MM.1S (cell line): ENCODE measurements around the gene RGS7.
"Not testable (repeated sequence)": the region's sequence is repeated elsewhere in the genome, so short reads cannot be mapped to it uniquely, and the experiment has no call there.

ENCODE experiments used
- DNase-seq: peaks from one replicate; pipeline ENCODE4 v3.0.0-alpha.2; 2015
- H2AFZ ChIP-seq: fragments of 300-600 bp; sonication (generic); 2 replicates; pipeline ENCODE4 v1.6.0; 2016; ENCODE audit warnings: antibody characterized with exemption, low read length
- H3F3A ChIP-seq: fragments of 300-600 bp; sonication (generic); 2 replicates; pipeline ENCODE4 v1.6.1; 2016; ENCODE audit warnings: mild to moderate bottlenecking, antibody characterized with exemption, low read length, moderate library complexity, mixed read lengths; ENCODE audit not compliant: insufficient read depth
- H3K27ac ChIP-seq: fragments of 300-600 bp; sonication (generic); 2 replicates; pipeline ENCODE4 v1.5.1; 2016; ENCODE audit warnings: mild to moderate bottlenecking, low read length
- H3K27me3 ChIP-seq: fragments of 300-600 bp; sonication (generic); replicated peaks from 2 replicates; pipeline ENCODE4 v1.6.0; 2016; ENCODE audit warnings: low read length; ENCODE audit not compliant: insufficient read depth
- H3K36me3 ChIP-seq: fragments of 300-600 bp; sonication (generic); replicated peaks from 2 replicates; pipeline ENCODE4 v1.6.1; 2016; ENCODE audit warnings: mild to moderate bottlenecking, low read length, mixed read lengths; ENCODE audit not compliant: insufficient read depth
- H3K4me1 ChIP-seq: fragments of 300-600 bp; sonication (generic); 2 replicates; pipeline ENCODE4 v1.6.1; 2016; ENCODE audit warnings: low read length, mixed read lengths
- H3K4me2 ChIP-seq: fragments of 300-600 bp; sonication (generic); 2 replicates; pipeline ENCODE4 v1.6.0; 2016; ENCODE audit warnings: low read depth, low read length
- H3K4me3 ChIP-seq: fragments of 300-600 bp; sonication (generic); 2 replicates; pipeline ENCODE4 v1.5.1; 2016; ENCODE audit warnings: low read length, mixed read lengths
- H3K79me2 ChIP-seq: fragments of 300-600 bp; sonication (generic); 2 replicates; pipeline ENCODE4 v1.6.1; 2016; ENCODE audit warnings: mixed run types, low read length, mixed read lengths
- H3K9ac ChIP-seq: fragments of 300-600 bp; sonication (generic); 2 replicates; pipeline ENCODE4 v1.6.1; 2016; ENCODE audit warnings: low read length, mixed read lengths
- H3K9me2 ChIP-seq: fragments of 300-600 bp; sonication (generic); replicated peaks from 2 replicates; pipeline ENCODE4 v1.6.1; 2016; ENCODE audit warnings: mild to moderate bottlenecking, low read length, mixed read lengths; ENCODE audit not compliant: insufficient read depth
- H3K9me3 ChIP-seq: fragments of 300-600 bp; sonication (generic); replicated peaks from 2 replicates; pipeline ENCODE4 v1.6.1; 2016; ENCODE audit warnings: mild to moderate bottlenecking, low read length, mixed read lengths; ENCODE audit not compliant: insufficient read depth
- H4K20me1 ChIP-seq: fragments of 300-600 bp; sonication (generic); 2 replicates; pipeline ENCODE4 v1.6.1; 2016; ENCODE audit warnings: mild to moderate bottlenecking, low read length, moderate library complexity, mixed read lengths; ENCODE audit not compliant: insufficient read depth
- EZH2 ChIP-seq: fragments of 300-600 bp; sonication (generic); optimal IDR thresholded peaks from 2 replicates; pipeline ENCODE3; 2017; ENCODE audit warnings: low read depth, mild to moderate bottlenecking, antibody characterized with exemption, low read length, mixed read lengths
- EZH2phosphoT487 ChIP-seq: fragments of 300-600 bp; sonication (generic); IDR thresholded peaks from 2 replicates; pipeline ENCODE4 v1.6.1; 2018; ENCODE audit warnings: antibody characterized with exemption, low read length
- TF ChIP-seq, protein P1 (sequence below): fragments of 300-600 bp; sonication (generic); IDR thresholded peaks from 2 replicates; pipeline ENCODE4 v1.5.1; 2016; ENCODE audit warnings: antibody characterized with exemption, low read length, mixed read lengths

The RGS7 gene

DNA sequence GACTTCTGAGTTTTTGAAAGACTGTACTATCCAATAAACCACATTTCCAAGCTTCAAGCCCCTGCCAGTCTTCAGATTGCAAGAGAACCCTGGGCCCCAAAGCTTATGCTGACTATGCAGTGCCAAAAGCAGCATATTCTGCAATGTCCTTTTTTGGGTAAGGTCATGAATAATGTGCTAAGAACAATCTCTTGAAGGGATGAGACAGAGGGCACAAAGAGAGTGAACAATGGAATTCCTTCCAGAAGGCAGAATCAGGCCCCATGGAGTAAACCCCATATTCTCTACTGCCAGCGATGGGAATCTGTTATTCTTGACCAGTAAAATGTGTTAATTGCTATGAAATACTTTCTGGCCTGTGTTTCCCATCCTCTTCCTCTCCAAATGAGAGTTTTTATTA is 190.4 kb downstream of the RGS7 start:
- Histone ChIP-seq H4K20me1 (no peaks in the 10 kb centered on the region), H3K4me3 (no peak overlapping the region), H3K27me3 (no peaks in the 10 kb centered on the region), H3F3A (no peaks in the 10 kb centered on the region), H3K9me3 (no peaks in the 10 kb centered on the region), H3K9me2 (no peaks in the 10 kb centered on the region), H3K79me2 (no peaks in the 10 kb centered on the region), H3K27ac (no peak overlapping the region), H3K4me1 (no peaks in the 10 kb centered on the region), H2AFZ (no peak overlapping the region), H3K4me2 (no peak overlapping the region), H3K36me3 (no peaks in the 10 kb centered on the region), H3K9ac (no peak overlapping the region)
- DNase-seq = no peak
- no peak for TF ChIP-seq EZH2phosphoT487
- TF ChIP-seq, protein P1, sequence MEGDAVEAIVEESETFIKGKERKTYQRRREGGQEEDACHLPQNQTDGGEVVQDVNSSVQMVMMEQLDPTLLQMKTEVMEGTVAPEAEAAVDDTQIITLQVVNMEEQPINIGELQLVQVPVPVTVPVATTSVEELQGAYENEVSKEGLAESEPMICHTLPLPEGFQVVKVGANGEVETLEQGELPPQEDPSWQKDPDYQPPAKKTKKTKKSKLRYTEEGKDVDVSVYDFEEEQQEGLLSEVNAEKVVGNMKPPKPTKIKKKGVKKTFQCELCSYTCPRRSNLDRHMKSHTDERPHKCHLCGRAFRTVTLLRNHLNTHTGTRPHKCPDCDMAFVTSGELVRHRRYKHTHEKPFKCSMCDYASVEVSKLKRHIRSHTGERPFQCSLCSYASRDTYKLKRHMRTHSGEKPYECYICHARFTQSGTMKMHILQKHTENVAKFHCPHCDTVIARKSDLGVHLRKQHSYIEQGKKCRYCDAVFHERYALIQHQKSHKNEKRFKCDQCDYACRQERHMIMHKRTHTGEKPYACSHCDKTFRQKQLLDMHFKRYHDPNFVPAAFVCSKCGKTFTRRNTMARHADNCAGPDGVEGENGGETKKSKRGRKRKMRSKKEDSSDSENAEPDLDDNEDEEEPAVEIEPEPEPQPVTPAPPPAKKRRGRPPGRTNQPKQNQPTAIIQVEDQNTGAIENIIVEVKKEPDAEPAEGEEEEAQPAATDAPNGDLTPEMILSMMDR = no peak
- TF ChIP-seq EZH2 = no peak

DNA sequence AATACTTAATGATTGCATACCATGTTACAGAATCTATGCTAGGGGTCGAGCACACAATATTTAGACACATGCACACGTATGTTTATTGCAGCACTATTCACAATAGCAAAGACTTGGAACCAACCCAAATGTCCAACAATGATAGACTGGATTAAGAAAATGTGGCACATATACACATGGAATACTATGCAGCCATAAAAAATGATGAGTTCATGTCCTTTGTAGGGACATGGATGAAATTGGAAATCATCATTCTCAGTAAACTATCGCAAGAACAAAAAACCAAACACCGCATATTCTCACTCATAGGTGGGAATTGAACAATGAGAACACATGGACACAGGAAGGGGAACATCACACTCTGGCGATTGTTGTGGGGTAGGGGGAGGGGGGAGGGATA is 191.7 kb downstream of the RGS7 start:
- H3K4me2 ChIP-seq, H3K27me3 ChIP-seq, H3K9me2 ChIP-seq, H3K9me3 ChIP-seq, H4K20me1 ChIP-seq, H3K27ac ChIP-seq, H3K79me2 ChIP-seq, H3K9ac ChIP-seq, H3K4me1 ChIP-seq, H3K4me3 ChIP-seq, DNase-seq, H3F3A ChIP-seq, H3K36me3 ChIP-seq, H2AFZ ChIP-seq: not testable (repeated sequence)

DNA sequence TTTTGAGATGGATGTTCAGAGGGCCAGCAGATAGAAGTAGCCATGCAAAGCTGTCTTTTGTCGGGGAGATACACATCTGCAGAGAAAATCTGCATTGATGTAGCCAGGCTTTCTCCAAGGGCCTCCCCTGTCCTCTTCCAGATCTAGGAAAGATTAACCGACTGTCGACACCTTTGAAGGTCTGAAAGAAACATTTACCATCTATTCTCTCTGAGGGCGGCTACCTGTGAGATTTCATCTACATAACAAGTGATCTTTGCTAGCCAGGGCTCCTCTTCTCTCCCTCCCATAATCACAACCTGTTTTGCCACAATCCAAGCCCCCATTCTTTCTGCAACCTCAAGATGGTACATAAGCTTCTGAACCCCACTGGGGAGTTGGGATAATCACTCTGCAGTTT is 193.6 kb downstream of the RGS7 start:
- no peak overlapping the region for H2AFZ ChIP-seq
- no peak overlapping the region for H3K27ac ChIP-seq
- H3K4me2 ChIP-seq = no peak overlapping the region

DNA sequence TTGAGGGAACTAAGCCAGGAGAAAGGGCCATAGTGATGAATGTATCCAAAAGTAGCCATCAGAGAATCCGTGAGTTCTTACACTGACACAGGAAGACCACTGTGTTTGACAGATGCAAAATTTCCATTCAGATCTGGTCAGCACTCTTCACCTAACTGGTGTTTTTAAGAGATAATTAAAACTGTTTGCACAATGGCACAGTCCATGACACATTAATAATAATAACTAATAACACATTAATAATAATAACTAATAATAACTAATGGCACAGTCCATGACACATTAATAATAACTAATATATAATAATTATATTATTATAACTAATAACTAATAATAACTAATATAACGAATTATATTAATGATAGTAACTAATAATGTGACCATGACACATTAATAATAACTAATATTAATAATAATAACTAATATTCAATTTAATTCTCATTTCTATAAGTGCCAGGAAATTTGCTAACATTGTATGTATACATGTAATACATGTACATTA is 195.8 kb downstream of the RGS7 start:
- H3K4me2 ChIP-seq = no peak overlapping the region
- no peak overlapping the region for H2AFZ ChIP-seq
- TF ChIP-seq, protein P1 = no peak
- no peak for TF ChIP-seq EZH2
- TF ChIP-seq EZH2phosphoT487 = no peak
- no peak overlapping the region for H3K27ac ChIP-seq
- H3F3A ChIP-seq = no peaks in the 10 kb centered on the region
- no peak overlapping the region for H3K9ac ChIP-seq
- H3K9me2 ChIP-seq = no peaks in the 10 kb centered on the region
- H3K4me1 ChIP-seq = no peaks in the 10 kb centered on the region
- no peaks in the 10 kb centered on the region for H3K36me3 ChIP-seq
- H3K79me2 ChIP-seq = no peaks in the 10 kb centered on the region
- DNase-seq = no peak
- H4K20me1 ChIP-seq = no peaks in the 10 kb centered on the region
- no peak overlapping the region for H3K4me3 ChIP-seq
- H3K27me3 ChIP-seq = no peaks in the 10 kb centered on the region
- H3K9me3 ChIP-seq = no peaks in the 10 kb centered on the region

More for the DNA sequence above, 193.6 kb downstream of the RGS7 start:
- Histone ChIP-seq H3K4me1 (no peaks in the 10 kb centered on the region), H4K20me1 (no peaks in the 10 kb centered on the region), H3K27me3 (no peaks in the 10 kb centered on the region), H3K9ac (no peak overlapping the region), H3F3A (no peaks in the 10 kb centered on the region), H3K36me3 (no peaks in the 10 kb centered on the region), H3K9me2 (no peaks in the 10 kb centered on the region), H3K4me3 (no peak overlapping the region), H3K9me3 (no peaks in the 10 kb centered on the region), H3K79me2 (no peaks in the 10 kb centered on the region)
- DNase-seq = no peak
- TF ChIP-seq, protein P1 = no peak
